NT2/D1 (cell line): Measurements from ENCODE around the gene TENT5D.
"Not testable (repeated sequence)": the region's sequence is repeated elsewhere in the genome, so short reads cannot be mapped to it uniquely, and the experiment has no call there.

Experiments used
- DNase-seq: peaks from one replicate; pipeline ENCODE4 v3.0.0-alpha.2; 2011; ENCODE audit warnings: low read depth, low spot score
- H3K27me3 ChIP-seq: 2 replicates; pipeline ENCODE4 v1.6.0; 2011; ENCODE audit warnings: mild to moderate bottlenecking; ENCODE audit not compliant: insufficient read length, insufficient read depth
- H3K36me3 ChIP-seq: 2 replicates; pipeline ENCODE4 v1.6.1; 2011; ENCODE audit warnings: mild to moderate bottlenecking, low read length, mixed read lengths; ENCODE audit not compliant: insufficient read depth, insufficient read length
- H3K4me1 ChIP-seq: 2 replicates; pipeline ENCODE4 v1.5.1; 2011; ENCODE audit not compliant: insufficient read depth, insufficient read length
- H3K4me3 ChIP-seq: 2 replicates; pipeline ENCODE4 v1.5.1; 2011; ENCODE audit warnings: low read depth; ENCODE audit not compliant: insufficient read length
- H3K9ac ChIP-seq: 2 replicates; pipeline ENCODE4 v1.6.0; 2011; ENCODE audit warnings: low read depth; ENCODE audit not compliant: insufficient read length
- H3K9me3 ChIP-seq: 2 replicates; pipeline ENCODE4 v1.5.1; 2011; ENCODE audit warnings: mild to moderate bottlenecking, low read length; ENCODE audit not compliant: insufficient read depth
- SUZ12 ChIP-seq: IDR thresholded peaks from 2 replicates; pipeline ENCODE4 v1.6.1; 2011; ENCODE audit not compliant: insufficient read length, insufficient read depth; ENCODE audit errors: extremely low read depth
- YY1 ChIP-seq: IDR thresholded peaks from 2 replicates; pipeline ENCODE4 v1.6.1; 2011; ENCODE audit not compliant: insufficient read length, insufficient read depth
- ZNF274 ChIP-seq: IDR thresholded peaks from 2 replicates; pipeline ENCODE4 v1.6.1; 2011; ENCODE audit warnings: mild to moderate bottlenecking, low read depth, low read length

Gene TENT5D

GRCh38 chrX:80431505-80431832 lies 11.2 kb downstream of the TENT5D start:
- Histone ChIP-seq H3K27me3 (no peaks in the 10 kb centered on the region), H3K36me3 (no peaks in the 10 kb centered on the region), H3K4me3 (no peak overlapping the region), H3K9me3 (peaks cover 10% of the 10 kb centered on the region; the same call in 1 of the 2 replicates), H3K9ac (no peak overlapping the region), H3K4me1 (no peaks in the 10 kb centered on the region)
- no peak for TF ChIP-seq YY1
- TF ChIP-seq ZNF274 = no peak
- TF ChIP-seq SUZ12 = no peak
- DNase-seq = no peak

GRCh38 chrX:80432441-80432840 lies 12.2 kb downstream of the TENT5D start:
- no peak overlapping the region for H3K9ac ChIP-seq
- H3K27me3 ChIP-seq = no peaks in the 10 kb centered on the region
- peaks cover 10% of the 10 kb centered on the region; the same call in 1 of the 2 replicates for H3K9me3 ChIP-seq
- DNase-seq = no peak
- TF ChIP-seq SUZ12 (no peak), YY1 (no peak), ZNF274 (no peak)
- no peaks in the 10 kb centered on the region for H3K4me1 ChIP-seq
- H3K4me3 ChIP-seq = no peak overlapping the region
- H3K36me3 ChIP-seq = no peaks in the 10 kb centered on the region

- Histone ChIP-seq H3K4me1 (no peaks in the 10 kb centered on the region), H3K36me3 (no peaks in the 10 kb centered on the region), H3K9me3 (peaks cover 10% of the 10 kb centered on the region; the same call in 1 of the 2 replicates), H3K27me3 (no peaks in the 10 kb centered on the region), H3K9ac (no peak overlapping the region), H3K4me3 (no peak overlapping the region)
- no peak for DNase-seq
- TF ChIP-seq SUZ12 (no peak), YY1 (no peak), ZNF274 (no peak)
These were observed 12.6 kb downstream of the TENT5D start for GRCh38 chrX:80432863-80433262.

- not testable (repeated sequence) for H3K27me3 ChIP-seq, H3K36me3 ChIP-seq, H3K4me3 ChIP-seq, H3K4me1 ChIP-seq, H3K9ac ChIP-seq, DNase-seq, H3K9me3 ChIP-seq
These were observed 47.9 kb downstream of the TENT5D start for GRCh38 chrX:80468166-80468565.

DNA sequence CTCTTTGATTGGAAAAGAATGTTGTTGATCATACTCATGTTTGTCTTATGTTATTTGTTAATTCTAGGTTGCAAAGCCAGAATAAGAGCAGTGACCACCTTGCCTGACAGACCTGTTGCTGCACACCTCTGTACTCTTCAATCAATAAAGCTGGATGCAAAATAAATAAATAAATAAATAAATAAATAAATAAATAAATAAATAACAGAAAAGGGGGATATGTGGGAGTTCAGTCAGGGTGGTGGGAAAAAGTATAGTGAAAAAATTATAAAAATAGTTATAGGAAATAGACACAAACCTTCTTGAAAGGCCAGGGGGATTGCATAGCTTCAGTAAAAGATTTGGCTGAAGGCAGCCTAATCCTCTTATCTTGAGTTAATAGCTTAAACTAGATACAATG lies 51.3 kb downstream of the TENT5D start:
- H3K27me3 ChIP-seq = no peaks in the 10 kb centered on the region
- no peaks in the 10 kb centered on the region for H3K4me1 ChIP-seq
- DNase-seq = no peak
- no peak overlapping the region for H3K4me3 ChIP-seq
- no peaks in the 10 kb centered on the region for H3K9me3 ChIP-seq
- H3K9ac ChIP-seq = no peak overlapping the region
- TF ChIP-seq SUZ12 = no peak
- TF ChIP-seq YY1 = no peak
- TF ChIP-seq ZNF274 = no peak
- H3K36me3 ChIP-seq = no peaks in the 10 kb centered on the region

DNA sequence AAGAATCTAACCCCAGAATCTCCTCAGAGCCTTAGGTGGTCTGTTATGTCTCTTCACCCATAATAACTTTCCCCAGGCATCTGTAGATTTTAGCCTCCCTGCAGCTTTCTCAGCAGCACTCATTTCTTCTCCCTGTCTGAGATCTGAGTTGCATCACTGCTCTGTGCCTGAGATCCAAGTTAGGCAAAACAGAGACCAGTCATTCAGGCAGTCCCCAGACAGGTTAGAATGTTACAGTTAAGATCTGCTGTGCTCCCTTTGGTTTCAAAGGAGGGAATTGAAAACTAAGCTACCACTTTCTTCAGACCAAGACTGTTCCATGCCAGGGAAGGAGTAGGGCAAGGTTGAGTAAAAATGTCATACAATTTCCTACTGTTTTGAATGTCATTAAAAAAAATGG lies 65.3 kb downstream of the TENT5D start:
- Histone ChIP-seq H3K4me1 (no peaks in the 10 kb centered on the region), H3K9ac (no peak overlapping the region), H3K9me3 (peaks cover 21% of the 10 kb centered on the region), H3K36me3 (no peaks in the 10 kb centered on the region), H3K27me3 (no peaks in the 10 kb centered on the region), H3K4me3 (no peak overlapping the region)
- no peak for TF ChIP-seq ZNF274
- no peak for TF ChIP-seq SUZ12
- TF ChIP-seq YY1 = no peak
- DNase-seq = no peak

GRCh38 chrX:80486299-80486698 lies 66.1 kb downstream of the TENT5D start:
- Histone ChIP-seq H3K4me3 (no peak overlapping the region), H3K9me3 (peaks cover 21% of the 10 kb centered on the region), H3K9ac (no peak overlapping the region), H3K36me3 (no peaks in the 10 kb centered on the region), H3K4me1 (no peaks in the 10 kb centered on the region), H3K27me3 (no peaks in the 10 kb centered on the region)
- no peak for DNase-seq
- no peak for TF ChIP-seq SUZ12
- no peak for TF ChIP-seq ZNF274
- no peak for TF ChIP-seq YY1

GRCh38 chrX:80489166-80489565 lies 68.9 kb downstream of the TENT5D start:
- TF ChIP-seq ZNF274 (no peak), YY1 (no peak), SUZ12 (no peak)
- H3K4me1 ChIP-seq = no peaks in the 10 kb centered on the region
- DNase-seq = no peak

More at GRCh38 chrX:80489166-80489565, 68.9 kb downstream of the TENT5D start:
- H3K4me3 ChIP-seq = no peak overlapping the region
- H3K9me3 ChIP-seq = peaks cover 21% of the 10 kb centered on the region
- no peak overlapping the region for H3K9ac ChIP-seq
- H3K27me3 ChIP-seq = no peaks in the 10 kb centered on the region
- no peaks in the 10 kb centered on the region for H3K36me3 ChIP-seq
